Endothelial cell of umbilical vein (primary cell): ENCODE data around the gene PDLIM5.

Experiments used
- CTCF ChIP-seq, 2 donors: IDR thresholded peaks; 1 replicate in 1 of 2; 2 replicates in 1 of 2; pipeline ENCODE4 v1.5.1; 2011; ENCODE audit warnings: low read length in 2 of 2, mild to moderate bottlenecking in 2 of 2, moderate library complexity in 2 of 2, control low read depth in 1 of 2, inconsistent platforms in 1 of 2, low read depth in 1 of 2; ENCODE audit not compliant: insufficient read depth in 1 of 2; ENCODE audit errors: extremely low read depth in 1 of 2
- EZH2 ChIP-seq: IDR thresholded peaks from 2 replicates; pipeline ENCODE4 v1.6.1; 2012; ENCODE audit warnings: borderline replicate concordance, low read depth, mild to moderate bottlenecking, moderate library complexity, low read length, inconsistent platforms; ENCODE audit not compliant: severe bottlenecking
- GATA2 ChIP-seq: IDR thresholded peaks from 2 replicates; pipeline ENCODE4 v1.7.0; 2011; ENCODE audit warnings: low read depth, mild to moderate bottlenecking, moderate library complexity, mixed read lengths, low read length; ENCODE audit not compliant: insufficient read length, insufficient read depth
- JUN ChIP-seq: IDR thresholded peaks from 2 replicates; pipeline ENCODE4 v1.6.1; 2011; ENCODE audit warnings: borderline replicate concordance, low read depth; ENCODE audit not compliant: insufficient read length, insufficient read depth
- MAX ChIP-seq: IDR thresholded peaks from 2 replicates; pipeline ENCODE4 v1.6.1; 2011; ENCODE audit not compliant: insufficient read depth, insufficient read length

GRCh38 chr4:94668724-94669123 lies 217.0 kb downstream of the PDLIM5 start:
- no peak for TF ChIP-seq CTCF (IDR thresholded peaks at IDR 0.05; ENCODE audit: extremely low read depth in 1 of 2, insufficient read depth in 1 of 2, low read depth in 1 of 2, low read length in 2 of 2)
- no peak for TF ChIP-seq JUN
- TF ChIP-seq EZH2: no peak
- TF ChIP-seq GATA2: no peak
- no peak for TF ChIP-seq MAX
